ENCODE data around the gene CYSTM1.

The CYSTM1 gene

GRCh38 chr5:140261403-140262171 is 86.6 kb downstream of the CYSTM1 start:
- peak in 1 of 2 donors; percentile 32 for DNase-seq

- no peak for DNase-seq
These were observed 87.2 kb downstream of the CYSTM1 start for GRCh38 chr5:140262221-140262620.

GRCh38 chr5:140262839-140263238 is 87.9 kb downstream of the CYSTM1 start:
- DNase-seq, result no peak

- DNase-seq, result no peak
These were observed 90.9 kb downstream of the CYSTM1 start for GRCh38 chr5:140265845-140266244.

- DNase-seq, result no peak
These were observed 91.6 kb downstream of the CYSTM1 start for GRCh38 chr5:140266471-140267200.

- DNase-seq, result no peak
These were observed 92.2 kb downstream of the CYSTM1 start for GRCh38 chr5:140267201-140267540.

- DNase-seq, result no peak
These were observed 92.6 kb downstream of the CYSTM1 start for GRCh38 chr5:140267559-140268018.

GRCh38 chr5:140270008-140270407 is 95.0 kb downstream of the CYSTM1 start:
- no peak for DNase-seq

- DNase-seq, result no peak
These were observed 98.5 kb downstream of the CYSTM1 start for GRCh38 chr5:140273401-140273877.

- no peak for DNase-seq
These were observed 100.8 kb downstream of the CYSTM1 start for GRCh38 chr5:140275837-140276236.

GRCh38 chr5:140282266-140282665 is 107.3 kb downstream of the CYSTM1 start:
- no peak for DNase-seq

- no peak for DNase-seq
These were observed 109.0 kb downstream of the CYSTM1 start for GRCh38 chr5:140284013-140284412.

- no peak for DNase-seq
These were observed 111.4 kb downstream of the CYSTM1 start for GRCh38 chr5:140286424-140286823.

- DNase-seq, result no peak
These were observed 113.0 kb downstream of the CYSTM1 start for GRCh38 chr5:140287801-140288521.

- DNase-seq, result no peak
These were observed 117.4 kb downstream of the CYSTM1 start for GRCh38 chr5:140292212-140293036.

Data from stimulated activated CD4-positive, alpha-beta T cell treated with anti-CD3 and anti-CD28 coated beads, Interleukin-2, amount 100 ng/mL, for 24 hours (primary cell).